ENCODE results near the gene TMSB10.
A peak's percentile ranks its signal among the peaks of the same experiment; 100 is the strongest.

TMSB10 gene

DNA sequence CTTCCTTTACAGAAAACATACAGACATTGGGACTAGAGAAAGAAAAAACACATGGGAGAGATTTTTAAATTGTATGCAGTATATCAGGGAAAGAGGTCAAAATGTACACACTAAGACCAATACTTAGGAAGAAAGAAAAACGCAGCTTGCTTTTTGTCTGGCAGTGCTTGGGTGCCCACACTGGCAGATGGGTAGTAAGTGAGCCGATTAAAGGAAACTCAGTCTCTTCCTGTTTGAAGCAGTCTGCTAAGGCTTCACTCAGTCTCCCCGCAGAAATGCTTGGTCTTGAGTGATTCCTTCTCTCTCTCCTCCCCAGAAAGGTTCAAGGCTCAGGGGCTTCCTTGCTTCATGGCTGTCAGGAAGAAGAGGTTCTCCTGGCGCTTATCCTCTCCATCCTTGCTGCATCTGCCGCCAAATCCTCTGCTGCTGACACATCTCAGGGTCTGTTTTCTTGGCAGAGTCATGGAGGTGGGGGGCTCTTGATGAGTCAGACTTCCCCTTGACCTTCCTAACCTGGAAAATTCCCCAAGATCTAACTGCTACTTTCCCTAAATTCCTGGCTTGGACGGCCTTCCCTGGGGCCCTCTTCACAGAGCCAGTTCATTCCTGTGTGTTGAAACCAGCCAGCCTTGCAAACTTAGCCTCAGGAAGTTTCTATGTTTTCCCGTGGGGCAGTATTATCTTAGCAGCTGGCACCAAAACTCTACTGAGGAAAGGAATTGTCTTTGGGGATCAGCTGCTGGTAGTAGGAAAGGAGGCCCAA lies 10.5 kb upstream of the TMSB10 start:
- H3K9me3 ChIP-seq (ENCODE audit: control insufficient read depth, insufficient read depth, low read length), result no peaks in the 10 kb centered on the region
- H3K27me3 ChIP-seq (ENCODE audit: control insufficient read depth, insufficient read depth, low read length), result peaks cover 2% of the 10 kb centered on the region
- no peaks in the 10 kb centered on the region for H3K4me1 ChIP-seq (ENCODE audit: control insufficient read depth, insufficient read depth, low read length)
- no peak overlapping the region for H3K9ac ChIP-seq (ENCODE audit: low read depth, low read length)
- H3K4me3 ChIP-seq (ENCODE audit: low read depth, low read length), result no peak overlapping the region
- H3K36me3 ChIP-seq (ENCODE audit: control insufficient read depth, insufficient read depth, low read length), result no peaks in the 10 kb centered on the region

GRCh38 chr2:84896567-84896966 lies 8.9 kb upstream of the TMSB10 start:
- peaks cover 8% of the 10 kb centered on the region for H3K27me3 ChIP-seq (ENCODE audit: control insufficient read depth, insufficient read depth, low read length)
- no peaks in the 10 kb centered on the region for H3K4me1 ChIP-seq (ENCODE audit: control insufficient read depth, insufficient read depth, low read length)
- H3K9me3 ChIP-seq (ENCODE audit: control insufficient read depth, insufficient read depth, low read length), result no peaks in the 10 kb centered on the region
- no peaks in the 10 kb centered on the region for H3K36me3 ChIP-seq (ENCODE audit: control insufficient read depth, insufficient read depth, low read length)
- H3K9ac ChIP-seq (ENCODE audit: low read depth, low read length), result no peak overlapping the region
- H3K4me3 ChIP-seq (ENCODE audit: low read depth, low read length), result no peak overlapping the region

- Histone ChIP-seq H3K4me1 (ENCODE audit: control insufficient read depth, insufficient read depth, low read length) (no peaks in the 10 kb centered on the region), H3K27me3 (ENCODE audit: control insufficient read depth, insufficient read depth, low read length) (peaks cover 18% of the 10 kb centered on the region), H3K9me3 (ENCODE audit: control insufficient read depth, insufficient read depth, low read length) (no peaks in the 10 kb centered on the region), H3K36me3 (ENCODE audit: control insufficient read depth, insufficient read depth, low read length) (no peaks in the 10 kb centered on the region), H3K4me3 (ENCODE audit: low read depth, low read length) (no peak overlapping the region), H3K9ac (ENCODE audit: low read depth, low read length) (no peak overlapping the region)
These were observed 7.7 kb upstream of the TMSB10 start for GRCh38 chr2:84897773-84898172.

- Histone ChIP-seq H3K27me3 (ENCODE audit: control insufficient read depth, insufficient read depth, low read length) (peaks cover 32% of the 10 kb centered on the region), H3K36me3 (ENCODE audit: control insufficient read depth, insufficient read depth, low read length) (no peaks in the 10 kb centered on the region), H3K9me3 (ENCODE audit: control insufficient read depth, insufficient read depth, low read length) (no peaks in the 10 kb centered on the region), H3K9ac (ENCODE audit: low read depth, low read length) (no peak overlapping the region), H3K4me1 (ENCODE audit: control insufficient read depth, insufficient read depth, low read length) (peaks cover 3% of the 10 kb centered on the region), H3K4me3 (ENCODE audit: low read depth, low read length) (no peak overlapping the region)
These were observed 5.9 kb upstream of the TMSB10 start for GRCh38 chr2:84899304-84900204.

DNA sequence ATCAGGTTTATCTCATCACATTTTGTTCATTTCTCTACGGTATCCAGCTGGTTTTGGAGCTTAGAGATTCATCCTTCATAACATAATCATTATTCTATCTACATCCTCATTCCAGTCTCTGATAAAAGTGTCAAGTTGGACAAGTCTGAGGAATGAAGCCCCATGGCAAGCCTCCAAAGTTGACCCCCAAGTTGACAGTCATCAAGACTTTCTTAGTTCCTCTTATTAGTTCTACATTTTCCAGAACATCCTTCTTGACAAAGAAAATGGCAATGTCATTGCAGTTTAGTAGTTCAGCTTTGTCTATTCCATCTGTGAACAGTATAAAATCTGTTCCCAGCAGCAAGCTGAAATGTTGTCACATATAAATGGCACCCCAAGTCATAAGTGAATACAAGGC lies 4.5 kb upstream of the TMSB10 start:
- H3K9me3 ChIP-seq (ENCODE audit: control insufficient read depth, insufficient read depth, low read length), result no peaks in the 10 kb centered on the region
- no peak overlapping the region for H3K9ac ChIP-seq (ENCODE audit: low read depth, low read length)
- H3K4me3 ChIP-seq (ENCODE audit: low read depth, low read length), result no peak overlapping the region
- no peaks in the 10 kb centered on the region for H3K36me3 ChIP-seq (ENCODE audit: control insufficient read depth, insufficient read depth, low read length)
- peaks cover 34% of the 10 kb centered on the region for H3K27me3 ChIP-seq (ENCODE audit: control insufficient read depth, insufficient read depth, low read length)
- peaks cover 4% of the 10 kb centered on the region for H3K4me1 ChIP-seq (ENCODE audit: control insufficient read depth, insufficient read depth, low read length)

DNA sequence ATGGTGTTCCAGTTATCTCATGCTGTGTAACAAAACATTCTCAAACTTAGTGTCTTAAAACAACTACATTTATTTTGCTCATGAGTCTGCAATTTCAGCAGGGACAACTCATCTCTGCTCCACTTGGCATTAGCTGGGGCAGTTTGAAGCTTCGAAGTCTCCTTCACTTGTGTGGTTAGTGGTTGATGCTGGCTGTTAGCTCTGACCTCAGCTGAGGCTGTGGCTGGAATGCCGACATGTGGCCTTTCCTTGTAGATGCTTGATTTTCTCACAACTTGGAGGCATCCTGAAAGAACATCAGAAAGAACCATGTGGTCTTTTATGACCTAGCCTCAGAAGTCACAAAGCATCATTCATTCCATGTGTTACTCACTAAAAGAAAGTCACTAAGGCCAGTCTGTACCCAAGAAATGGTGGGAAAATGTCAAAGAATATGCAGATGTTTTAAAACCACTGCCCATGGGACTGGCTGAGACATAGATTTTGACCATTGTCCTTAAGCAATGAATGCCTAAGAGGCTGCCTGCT lies 3.8 kb upstream of the TMSB10 start:
- peaks cover 4% of the 10 kb centered on the region for H3K4me1 ChIP-seq (ENCODE audit: control insufficient read depth, insufficient read depth, low read length)
- no peaks in the 10 kb centered on the region for H3K9me3 ChIP-seq (ENCODE audit: control insufficient read depth, insufficient read depth, low read length)
- H3K4me3 ChIP-seq (ENCODE audit: low read depth, low read length), result no peak overlapping the region
- peaks cover 31% of the 10 kb centered on the region for H3K27me3 ChIP-seq (ENCODE audit: control insufficient read depth, insufficient read depth, low read length)
- no peaks in the 10 kb centered on the region for H3K36me3 ChIP-seq (ENCODE audit: control insufficient read depth, insufficient read depth, low read length)
- no peak overlapping the region for H3K9ac ChIP-seq (ENCODE audit: low read depth, low read length)

GRCh38 chr2:84902526-84902925 lies 2.9 kb upstream of the TMSB10 start:
- no peak overlapping the region for H3K9ac ChIP-seq (ENCODE audit: low read depth, low read length)
- peaks cover 31% of the 10 kb centered on the region for H3K27me3 ChIP-seq (ENCODE audit: control insufficient read depth, insufficient read depth, low read length)
- H3K36me3 ChIP-seq (ENCODE audit: control insufficient read depth, insufficient read depth, low read length), result no peaks in the 10 kb centered on the region
- no peaks in the 10 kb centered on the region for H3K9me3 ChIP-seq (ENCODE audit: control insufficient read depth, insufficient read depth, low read length)
- no peak overlapping the region for H3K4me3 ChIP-seq (ENCODE audit: low read depth, low read length)
- peaks cover 4% of the 10 kb centered on the region for H3K4me1 ChIP-seq (ENCODE audit: control insufficient read depth, insufficient read depth, low read length)

DNA sequence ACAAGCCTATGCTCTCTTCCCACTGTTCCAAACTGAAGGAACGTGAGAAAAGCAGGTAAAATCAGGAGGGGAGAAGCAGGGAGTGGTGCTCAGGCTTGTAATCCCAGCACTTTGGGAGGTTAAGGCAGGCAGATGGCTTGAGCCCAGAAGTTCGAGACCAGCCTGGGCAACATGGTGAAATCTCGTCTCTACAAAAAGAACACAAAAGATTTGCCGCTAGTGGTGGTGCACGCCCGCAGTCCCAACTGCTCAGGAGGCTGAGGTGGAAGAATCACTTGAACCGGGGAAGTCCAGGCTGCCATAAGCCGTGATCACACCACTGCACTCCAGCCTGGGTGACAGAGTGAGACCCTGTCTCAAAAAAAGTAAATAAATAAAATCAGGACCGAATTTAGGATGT lies 1.3 kb upstream of the TMSB10 start:
- Histone ChIP-seq H3K9me3 (ENCODE audit: control insufficient read depth, insufficient read depth, low read length) (no peaks in the 10 kb centered on the region), H3K27me3 (ENCODE audit: control insufficient read depth, insufficient read depth, low read length) (peaks cover 31% of the 10 kb centered on the region), H3K4me3 (ENCODE audit: low read depth, low read length) (peak overlapping the region; percentile 80), H3K9ac (ENCODE audit: low read depth, low read length) (no peak overlapping the region), H3K4me1 (ENCODE audit: control insufficient read depth, insufficient read depth, low read length) (peaks cover 4% of the 10 kb centered on the region), H3K36me3 (ENCODE audit: control insufficient read depth, insufficient read depth, low read length) (no peaks in the 10 kb centered on the region)

DNA sequence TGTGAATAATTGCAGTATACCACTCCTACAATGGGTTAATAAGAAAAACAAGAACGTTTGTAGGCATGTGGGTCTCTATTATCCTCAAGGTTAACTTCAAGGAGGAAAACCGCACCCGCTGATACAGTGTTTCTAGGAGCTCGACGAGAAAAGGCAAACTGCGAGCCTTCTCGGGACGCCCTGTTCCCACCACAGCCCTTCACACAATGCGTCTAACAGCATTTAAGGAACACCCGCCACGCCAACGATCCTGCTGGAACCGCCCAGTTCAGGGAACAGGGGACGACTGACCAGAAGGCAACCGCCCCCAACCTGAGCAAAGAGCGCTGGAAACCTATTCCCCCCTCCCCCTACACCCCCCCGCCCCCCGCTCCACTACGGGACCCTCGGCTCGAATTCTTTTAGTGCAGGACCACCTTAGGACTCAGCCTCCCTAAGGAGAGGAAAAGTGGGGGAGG lies 710 bp upstream of the TMSB10 start:
- peak overlapping the region; percentile 60 for H3K9ac ChIP-seq (ENCODE audit: low read depth, low read length)
- H3K4me1 ChIP-seq (ENCODE audit: control insufficient read depth, insufficient read depth, low read length), result peaks cover 4% of the 10 kb centered on the region
- H3K4me3 ChIP-seq (ENCODE audit: low read depth, low read length), result peak overlapping the region; percentile 80
- H3K9me3 ChIP-seq (ENCODE audit: control insufficient read depth, insufficient read depth, low read length), result no peaks in the 10 kb centered on the region
- H3K27me3 ChIP-seq (ENCODE audit: control insufficient read depth, insufficient read depth, low read length), result peaks cover 31% of the 10 kb centered on the region
- no peaks in the 10 kb centered on the region for H3K36me3 ChIP-seq (ENCODE audit: control insufficient read depth, insufficient read depth, low read length)

- Histone ChIP-seq H3K4me3 (ENCODE audit: low read depth, low read length) (peak overlapping the region; percentile 85), H3K36me3 (ENCODE audit: control insufficient read depth, insufficient read depth, low read length) (no peaks in the 10 kb centered on the region), H3K9ac (ENCODE audit: low read depth, low read length) (peak overlapping the region; percentile 76), H3K9me3 (ENCODE audit: control insufficient read depth, insufficient read depth, low read length) (no peaks in the 10 kb centered on the region), H3K27me3 (ENCODE audit: control insufficient read depth, insufficient read depth, low read length) (peaks cover 27% of the 10 kb centered on the region), H3K4me1 (ENCODE audit: control insufficient read depth, insufficient read depth, low read length) (peaks cover 4% of the 10 kb centered on the region)
These were observed 848 bp downstream of the TMSB10 start for GRCh38 chr2:84906108-84906899.
